HUDEP-2 (cell line): ENCODE data around the gene S100P.
"Not testable (repeated sequence)": the region's sequence is repeated elsewhere in the genome, so short reads cannot be mapped to it uniquely, and the experiment has no call there.

Experiments
- DNase-seq, 76 experiments: peaks; one replicate each; lab custom pipeline; 2025; ENCODE audit not compliant: unreplicated experiment in 76 of 76; lab: John Stamatoyannopoulos, UW

The S100P gene

GRCh38 chr4:6672541-6673190 lies 21.0 kb upstream of the S100P start:
- not testable (repeated sequence) for DNase-seq

- peak in 39 of 76 experiments; percentile 11 to 62 (median 33) for DNase-seq
These were observed 20.5 kb upstream of the S100P start for GRCh38 chr4:6673191-6673659.

GRCh38 chr4:6673660-6674499 lies 19.8 kb upstream of the S100P start:
- peak in 75 of 76 experiments; percentile 32 to 94 (median 88) for DNase-seq

- peak in 43 of 76 experiments; percentile 8 to 71 (median 30) for DNase-seq
These were observed 19.1 kb upstream of the S100P start for GRCh38 chr4:6674500-6675149.

- DNase-seq: no peak
These were observed 16.7 kb upstream of the S100P start for GRCh38 chr4:6676722-6677558.

- DNase-seq: no peak
These were observed 13.2 kb upstream of the S100P start for GRCh38 chr4:6680372-6681034.

GRCh38 chr4:6681191-6681590 lies 12.5 kb upstream of the S100P start:
- DNase-seq: peak in 17 of 76 experiments; percentile 1 to 38 (median 13)

GRCh38 chr4:6682862-6683590 lies 10.7 kb upstream of the S100P start:
- no peak for DNase-seq

GRCh38 chr4:6684656-6685055 lies 9.0 kb upstream of the S100P start:
- DNase-seq: no peak

GRCh38 chr4:6686104-6686787 lies 7.4 kb upstream of the S100P start:
- DNase-seq: no peak

- DNase-seq: no peak
These were observed 5.5 kb upstream of the S100P start for GRCh38 chr4:6687947-6688878.

GRCh38 chr4:6688879-6689505 lies 4.7 kb upstream of the S100P start:
- DNase-seq: peak in 10 of 76 experiments; percentile 13 to 23 (median 17)

- DNase-seq: no peak
These were observed 4.1 kb upstream of the S100P start for GRCh38 chr4:6689506-6689960.

GRCh38 chr4:6692379-6692778 lies 1.3 kb upstream of the S100P start:
- DNase-seq: no peak

GRCh38 chr4:6692806-6693205 lies 872 bp upstream of the S100P start:
- DNase-seq: no peak

- no peak for DNase-seq
These were observed 661 bp downstream of the S100P start for GRCh38 chr4:6694177-6694901.
